HG03342 (cell line): Measurements from ENCODE around the gene SCARF1.

Experiments used
- ATAC-seq: cut with Tn5 transposase; IDR thresholded peaks from one replicate; pipeline ENCODE4 v1.9.1; 2021; ENCODE audit warnings: mild to moderate bottlenecking, moderate library complexity; ENCODE audit not compliant: unreplicated experiment

SCARF1 gene

GRCh38 chr17:1605681-1606351, 39.7 kb downstream of the SCARF1 start:
- ATAC-seq: no peak

- ATAC-seq: no peak
Measured at GRCh38 chr17:1604831-1605528, 40.6 kb downstream of the SCARF1 start.

- no peak for ATAC-seq
Measured at GRCh38 chr17:1601571-1601970, 44.0 kb downstream of the SCARF1 start.

GRCh38 chr17:1598399-1599095, 47.0 kb downstream of the SCARF1 start:
- no peak for ATAC-seq

- no peak for ATAC-seq
Measured at GRCh38 chr17:1597861-1598342, 47.6 kb downstream of the SCARF1 start.

- no peak for ATAC-seq
Measured at GRCh38 chr17:1593630-1593931, 52.0 kb downstream of the SCARF1 start.

GRCh38 chr17:1592751-1593629, 52.5 kb downstream of the SCARF1 start:
- ATAC-seq: peak; percentile 61

GRCh38 chr17:1591474-1592090, 54.0 kb downstream of the SCARF1 start:
- ATAC-seq: no peak

- no peak for ATAC-seq
Measured at GRCh38 chr17:1590747-1591473, 54.6 kb downstream of the SCARF1 start.

- ATAC-seq: no peak
Measured at GRCh38 chr17:1590029-1590746, 55.3 kb downstream of the SCARF1 start.

GRCh38 chr17:1588821-1589585, 56.5 kb downstream of the SCARF1 start:
- ATAC-seq: no peak

GRCh38 chr17:1584167-1584566, 61.4 kb downstream of the SCARF1 start:
- ATAC-seq: no peak
